Prostate gland (tissue), 2 donors: ENCODE measurements around the gene THBS2. TPM values are rescaled to one million over a fixed set of nuclear protein-coding genes. Genes with fewer than 3 reads are reported as not detected.

ENCODE experiments used
- DNase-seq: peaks from one replicate; pipeline ENCODE4 v3.0.0-alpha.2; 2019; ENCODE audit warnings: low spot score
- H3K27ac ChIP-seq, 2 donors: fragments of 200-600 bp; sonication (generic); 2 replicates each; pipeline ENCODE4 v1.5.1; 2017 to 2019
- H3K27me3 ChIP-seq: fragments of 200-600 bp; sonication (generic); replicated peaks from 2 replicates; pipeline ENCODE4 v1.5.1; 2019; ENCODE audit not compliant: insufficient read depth
- H3K36me3 ChIP-seq, 2 donors: fragments of 200-600 bp; sonication (generic); 1 replicate in 1 of 2; 2 replicates in 1 of 2; pipeline versions ENCODE4 v1.5.1 to v1.8.1; 2017 to 2019
- H3K4me1 ChIP-seq: fragments of 200-600 bp; sonication (generic); replicated peaks from 2 replicates; pipeline ENCODE4 v1.5.1; 2019
- H3K4me3 ChIP-seq, 2 donors: fragments of 200-600 bp; sonication (generic); 2 replicates each; pipeline ENCODE4 v1.5.1; 2017 to 2019
- H3K9me3 ChIP-seq: fragments of 200-600 bp; sonication (generic); 2 replicates; pipeline ENCODE4 v1.5.1; 2017
- CTCF ChIP-seq, 4 experiments: fragments of 200-600 bp in 2 of 4; fragments of 450-650 bp in 2 of 4; sonication (generic) in 2 of 4; IDR thresholded peaks; 1 replicate in 3 of 4; 2 replicates in 1 of 4; pipeline ENCODE4 v1.5.1; 2016 to 2019; ENCODE audit warnings: antibody characterized with exemption in 4 of 4, mild to moderate bottlenecking in 2 of 4, moderate library complexity in 2 of 4
- POLR2A ChIP-seq: fragments of 450-650 bp; IDR thresholded peaks from one replicate; pipeline ENCODE4 v1.6.1; 2016; ENCODE audit warnings: antibody characterized with exemption, mild to moderate bottlenecking
- POLR2AphosphoS5 ChIP-seq: sonication (generic); formaldehyde crosslinking; IDR thresholded peaks from one replicate; pipeline ENCODE4 v1.6.1; 2017; ENCODE audit warnings: antibody characterized with exemption
- WGBS: methylation state at CpG from one replicate; pipeline ENCODE4 v1.1.5; 2018; 5-methylcytosine and 5-hydroxymethylcytosine counted together
- intact Hi-C: fragments of 100-400 bp; cut with DNase I; formaldehyde crosslinking; loops from one replicate; pipeline ENCODE4 v1.14.2; 2022
- total RNA-seq, 2 donors: library from RNA; depleted of rRNA; stranded (reverse); fragments of >200 nt; gene quantifications; one replicate each; pipeline ENCODE4 v1.1.0, GENCODE V29; 2016

The THBS2 gene
- total RNA-seq, 2 donors from 2014 or later = 3.3 to 10.9 TPM

DNA sequence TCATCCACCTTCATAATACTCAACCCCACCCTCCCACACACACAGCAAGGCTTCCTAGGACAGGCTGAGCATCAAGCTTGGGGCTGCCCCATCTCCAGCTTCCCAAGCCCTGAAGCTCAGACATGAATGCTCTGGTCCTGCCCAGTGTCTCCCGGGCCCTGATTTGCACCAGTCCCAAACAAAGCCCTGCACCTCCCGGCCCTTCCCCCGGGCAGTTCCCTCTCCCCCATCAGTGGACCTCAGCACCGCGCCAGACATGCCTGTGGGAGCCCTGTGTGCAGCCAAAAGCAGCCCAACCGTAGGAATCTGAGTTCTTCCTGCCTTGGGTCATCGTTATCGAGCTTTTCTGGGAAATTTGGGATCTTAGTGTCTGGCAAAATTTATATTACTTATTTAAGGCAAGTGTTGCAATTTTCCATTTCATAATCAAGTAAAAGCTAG lies 63.5 kb downstream of the THBS2 start:
- 67% methylated on average over 8 of the region's 8 CpGs for WGBS
- no peaks in the 10 kb centered on the region for H3K4me1 ChIP-seq
- no peaks in the 10 kb centered on the region for H3K9me3 ChIP-seq
- intact Hi-C loops = no loop called here
- DNase-seq = no peak
- no peak overlapping the region for H3K27ac ChIP-seq
- TF ChIP-seq POLR2A (no peak), CTCF (IDR thresholded peaks at IDR 0.05) (no peak), POLR2AphosphoS5 (no peak)
- no peak overlapping the region for H3K4me3 ChIP-seq
- no peaks in the 10 kb centered on the region for H3K27me3 ChIP-seq
- no peaks in the 10 kb centered on the region for H3K36me3 ChIP-seq

GRCh38 chr6:169189686-169190085 lies 64.0 kb downstream of the THBS2 start:
- WGBS = 61% methylated on average over 8 of the region's 8 CpGs
- no peak for TF ChIP-seq POLR2A
- no peak for TF ChIP-seq CTCF (IDR thresholded peaks at IDR 0.05)
- TF ChIP-seq POLR2AphosphoS5 = no peak
- Histone ChIP-seq H3K4me1 (no peaks in the 10 kb centered on the region), H3K36me3 (no peaks in the 10 kb centered on the region), H3K9me3 (no peaks in the 10 kb centered on the region), H3K27ac (no peak overlapping the region), H3K27me3 (no peaks in the 10 kb centered on the region), H3K4me3 (no peak overlapping the region)
- DNase-seq = no peak
- intact Hi-C loops = no loop called here

DNA sequence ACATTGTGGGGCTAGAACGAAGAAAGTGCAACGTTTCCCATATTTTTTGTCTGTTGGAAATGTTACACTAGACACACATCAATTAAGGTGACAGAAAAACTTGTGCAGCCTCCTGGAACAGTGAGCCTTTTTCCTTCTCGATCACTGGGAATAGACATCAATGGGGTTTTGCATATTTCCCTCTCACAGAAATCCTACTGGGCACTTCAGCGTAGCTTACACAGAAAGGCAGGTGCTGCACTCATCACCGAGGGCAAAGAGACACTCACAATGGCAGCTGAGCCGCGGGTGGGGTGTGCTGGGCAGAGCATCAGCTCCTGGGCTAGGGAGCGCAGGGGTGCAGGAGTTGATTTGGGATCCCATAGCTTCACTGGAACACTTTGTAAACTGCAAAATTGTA lies 64.5 kb downstream of the THBS2 start:
- Histone ChIP-seq H3K27ac (no peak overlapping the region), H3K27me3 (no peaks in the 10 kb centered on the region), H3K9me3 (no peaks in the 10 kb centered on the region), H3K4me3 (no peak overlapping the region), H3K36me3 (no peaks in the 10 kb centered on the region), H3K4me1 (no peaks in the 10 kb centered on the region)
- intact Hi-C loops = no loop called here
- TF ChIP-seq POLR2AphosphoS5 = no peak
- DNase-seq = no peak
- 78% methylated on average over 8 of the region's 8 CpGs for WGBS

- DNase-seq = no peak
- no peaks in the 10 kb centered on the region for H3K27me3 ChIP-seq
- WGBS = 88% methylated on average over 6 of the region's 6 CpGs
- H3K36me3 ChIP-seq = no peaks in the 10 kb centered on the region
- no peaks in the 10 kb centered on the region for H3K4me1 ChIP-seq
- no peak overlapping the region for H3K4me3 ChIP-seq
- H3K27ac ChIP-seq = no peak overlapping the region
- no peaks in the 10 kb centered on the region for H3K9me3 ChIP-seq
- TF ChIP-seq CTCF (IDR thresholded peaks at IDR 0.05) (no peak), POLR2A (no peak), POLR2AphosphoS5 (no peak)
- intact Hi-C loops = no loop called here
Measured at GRCh38 chr6:169188475-169188874, 65.2 kb downstream of the THBS2 start.

- H3K4me1 ChIP-seq = no peaks in the 10 kb centered on the region
- H3K9me3 ChIP-seq = no peaks in the 10 kb centered on the region
- TF ChIP-seq POLR2A = no peak
- no peak for TF ChIP-seq POLR2AphosphoS5
- H3K36me3 ChIP-seq = no peaks in the 10 kb centered on the region
- 80% methylated on average over 9 of the region's 9 CpGs for WGBS
- no peak overlapping the region for H3K27ac ChIP-seq
- H3K4me3 ChIP-seq = no peak overlapping the region
- H3K27me3 ChIP-seq = no peaks in the 10 kb centered on the region
- no peak for DNase-seq
- intact Hi-C loops = no loop called here
Measured at GRCh38 chr6:169188051-169188470, 65.6 kb downstream of the THBS2 start.

- H3K27ac ChIP-seq = no peak overlapping the region
- intact Hi-C loops = no loop called here
- no peaks in the 10 kb centered on the region for H3K36me3 ChIP-seq
- H3K9me3 ChIP-seq = no peaks in the 10 kb centered on the region
- WGBS = 94% methylated on average over 25 of the region's 25 CpGs
- no peaks in the 10 kb centered on the region for H3K4me1 ChIP-seq
- DNase-seq = no peak
- H3K27me3 ChIP-seq = no peaks in the 10 kb centered on the region
- H3K4me3 ChIP-seq = no peak overlapping the region
- TF ChIP-seq POLR2A (no peak), CTCF (IDR thresholded peaks at IDR 0.05) (no peak), POLR2AphosphoS5 (no peak)
Measured at GRCh38 chr6:169186496-169187169, 67.0 kb downstream of the THBS2 start.
